HEK293 (cell line): ENCODE measurements around the gene CASP12.

Experiments
- CTCF ChIA-PET: fragments of 350-600 bp; formaldehyde crosslinking; extraction: SDS; loops from one replicate; lab custom pipeline; 2021; ENCODE audit warnings: antibody characterized with exemption; lab: Yijun Ruan, JAX
- POLR2A ChIA-PET: fragments of 300-600 bp; formaldehyde crosslinking; extraction: SDS; loops from one replicate; lab custom pipeline; 2020; ENCODE audit warnings: antibody characterized with exemption, inconsistent platforms; lab: Yijun Ruan, JAX
- H3K27ac ChIP-seq: fragments of 200-500 bp; sonication (Bioruptor generic); 2 replicates; pipeline ENCODE4 v1.5.1; 2014; ENCODE audit warnings: low read depth, low read length, control low read depth, inconsistent platforms; ENCODE audit errors: extremely low read depth
- H3K36me3 ChIP-seq, 2 experiments: fragments of 200-500 bp in 1 of 2; sonication (Bioruptor generic) in 1 of 2; 1 replicate in 1 of 2; 2 replicates in 1 of 2; pipeline ENCODE4 v1.5.1; 2014 to 2017; ENCODE audit warnings: inconsistent platforms in 2 of 2, low read length in 2 of 2; ENCODE audit not compliant: control insufficient read depth in 2 of 2, insufficient read depth in 1 of 2
- H3K4me1 ChIP-seq: fragments of 200-500 bp; sonication (Bioruptor generic); 2 replicates; pipeline ENCODE4 v1.5.1; 2014; ENCODE audit warnings: mild to moderate bottlenecking, low read length, inconsistent platforms; ENCODE audit not compliant: control insufficient read depth, insufficient read depth
- H3K4me3 ChIP-seq: 2 replicates; pipeline ENCODE4 v1.5.1; 2011; ENCODE audit warnings: low read depth, mild to moderate bottlenecking, control low read depth, low read length, moderate library complexity
- H3K9me3 ChIP-seq: fragments of 200-500 bp; sonication (Bioruptor generic); 2 replicates; pipeline ENCODE4 v1.5.1; 2014; ENCODE audit warnings: low read depth, low read length, inconsistent platforms; ENCODE audit not compliant: control insufficient read depth, insufficient read depth
- BCL11B ChIP-seq: fragments of 450-650 bp; formaldehyde crosslinking; IDR thresholded peaks from 2 replicates; pipeline ENCODE4 v1.5.1; 2016; ENCODE audit warnings: low read depth, missing biosample characterization, missing genetic modification characterization
- PBX3 ChIP-seq: sonication (generic); formaldehyde crosslinking; IDR thresholded peaks from 2 replicates; pipeline ENCODE4 v1.8.1; 2022; ENCODE audit warnings: mild to moderate bottlenecking, moderate library complexity, missing genetic modification reagents
- SETDB1 ChIP-seq: IDR thresholded peaks from one replicate; pipeline ENCODE4 v1.6.1; 2017; ENCODE audit warnings: mild to moderate bottlenecking, low read length, moderate library complexity, mixed read lengths; ENCODE audit not compliant: insufficient read length
- SP7 ChIP-seq: fragments of 450-650 bp; formaldehyde crosslinking; IDR thresholded peaks from 2 replicates; pipeline ENCODE4 v1.5.1; 2016; ENCODE audit warnings: missing biosample characterization, missing genetic modification characterization
- TSHZ1 ChIP-seq: fragments of 450-650 bp; formaldehyde crosslinking; IDR thresholded peaks from 2 replicates; pipeline ENCODE4 v1.5.1; 2016; ENCODE audit warnings: missing biosample characterization, missing genetic modification characterization, borderline replicate concordance
- ZBTB20 ChIP-seq: fragments of 450-650 bp; formaldehyde crosslinking; IDR thresholded peaks from 2 replicates; pipeline ENCODE4 v1.5.1; 2016; ENCODE audit warnings: missing biosample characterization, missing genetic modification characterization
- ZBTB6 ChIP-seq: fragments of 450-650 bp; formaldehyde crosslinking; IDR thresholded peaks from 2 replicates; pipeline ENCODE4 v1.5.1; 2017; ENCODE audit warnings: missing biosample characterization, missing genetic modification characterization
- ZNF211 ChIP-seq: fragments of 450-650 bp; formaldehyde crosslinking; IDR thresholded peaks from 2 replicates; pipeline ENCODE4 v1.5.1; 2016; ENCODE audit warnings: low read depth, missing biosample characterization, missing genetic modification characterization
- ZNF274 ChIP-seq, 2 experiments: fragments of 200-500 bp in 1 of 2; fragments of 450-650 bp in 1 of 2; sonication (Bioruptor generic) in 1 of 2; formaldehyde crosslinking in 1 of 2; IDR thresholded peaks; 2 replicates each; pipeline versions ENCODE4 v1.5.1 to v1.6.1; 2014 to 2016; ENCODE audit warnings: borderline replicate concordance in 1 of 2, inconsistent platforms in 1 of 2, low read length in 1 of 2, missing biosample characterization in 1 of 2, missing genetic modification characterization in 1 of 2
- ZNF280D ChIP-seq: fragments of 450-650 bp; formaldehyde crosslinking; IDR thresholded peaks from 2 replicates; pipeline ENCODE4 v1.5.1; 2016; ENCODE audit warnings: missing biosample characterization, missing genetic modification characterization
- ZNF302 ChIP-seq: fragments of 450-650 bp; formaldehyde crosslinking; IDR thresholded peaks from 2 replicates; pipeline ENCODE4 v1.5.1; 2016; ENCODE audit warnings: missing biosample characterization, missing genetic modification characterization, low read depth
- ZNF366 ChIP-seq: fragments of 450-650 bp; formaldehyde crosslinking; conservative IDR thresholded peaks from 2 replicates; pipeline ENCODE4 v1.5.1; 2016; ENCODE audit warnings: missing biosample characterization, missing genetic modification characterization
- ZNF391 ChIP-seq: fragments of 450-650 bp; formaldehyde crosslinking; IDR thresholded peaks from 2 replicates; pipeline ENCODE4 v1.5.1; 2016; ENCODE audit warnings: low read depth, missing biosample characterization, missing genetic modification characterization, borderline replicate concordance
- ZNF560 ChIP-seq: fragments of 450-650 bp; formaldehyde crosslinking; IDR thresholded peaks from 2 replicates; pipeline ENCODE4 v1.5.1; 2017; ENCODE audit warnings: missing biosample characterization, missing genetic modification characterization, borderline replicate concordance
- ZNF561 ChIP-seq: fragments of 450-650 bp; IDR thresholded peaks from 2 replicates; pipeline ENCODE4 v1.5.1; 2018; ENCODE audit warnings: missing biosample characterization, missing genetic modification characterization, borderline replicate concordance
- ZNF580 ChIP-seq: fragments of 450-650 bp; formaldehyde crosslinking; IDR thresholded peaks from 2 replicates; pipeline ENCODE4 v1.5.1; 2016; ENCODE audit warnings: missing biosample characterization, missing genetic modification characterization
- ZNF645 ChIP-seq: fragments of 450-650 bp; formaldehyde crosslinking; IDR thresholded peaks from 2 replicates; pipeline ENCODE4; 2016; ENCODE audit warnings: missing biosample characterization, missing genetic modification characterization
- ZNF707 ChIP-seq: fragments of 450-650 bp; formaldehyde crosslinking; IDR thresholded peaks from 2 replicates; pipeline ENCODE4 v1.5.1; 2016; ENCODE audit warnings: missing biosample characterization, missing genetic modification characterization
- ZNF76 ChIP-seq: fragments of 450-650 bp; formaldehyde crosslinking; IDR thresholded peaks from 2 replicates; pipeline ENCODE4; 2016; ENCODE audit warnings: low read depth, missing biosample characterization, missing genetic modification characterization, borderline replicate concordance
- ZSCAN4 ChIP-seq: fragments of 450-650 bp; formaldehyde crosslinking; IDR thresholded peaks from 2 replicates; pipeline ENCODE4 v1.5.1; 2017; ENCODE audit warnings: missing biosample characterization, missing genetic modification characterization

Gene CASP12

GRCh38 chr11:104852811-104853210, 45.4 kb downstream of the CASP12 start:
- TF ChIP-seq ZNF645 (tag by site-specific recombination): no peak
- no peak for TF ChIP-seq ZNF391 (tag by site-specific recombination)
- TF ChIP-seq ZSCAN4 (tag by site-specific recombination): no peak
- no peak for TF ChIP-seq ZBTB6 (tag by site-specific recombination)
- TF ChIP-seq ZNF302: no peak
- no peak for TF ChIP-seq TSHZ1 (tag by site-specific recombination)
- TF ChIP-seq ZNF580 (tag by site-specific recombination): no peak
- no peak for TF ChIP-seq SETDB1
- no peak for TF ChIP-seq ZNF560 (tag by site-specific recombination)
- TF ChIP-seq SP7 (tag by site-specific recombination): no peak
- TF ChIP-seq ZNF707 (tag by site-specific recombination): no peak
- no peak for TF ChIP-seq ZNF280D
- TF ChIP-seq ZNF211 (tag by site-specific recombination): no peak
- TF ChIP-seq ZNF366 (tag by site-specific recombination): no peak
- no peak for TF ChIP-seq ZNF76
- TF ChIP-seq ZBTB20: no peak
- TF ChIP-seq ZNF274 (IDR thresholded peaks at IDR 0.05; ENCODE audit: low read length): no peak
- TF ChIP-seq ZNF274 (tag by site-specific recombination; IDR thresholded peaks at IDR 0.05; ENCODE audit: borderline replicate concordance): no peak
- no peak for TF ChIP-seq BCL11B (tag by site-specific recombination)
- TF ChIP-seq PBX3 (CRISPR knock-in tag): no peak
- TF ChIP-seq ZNF561 (tag by site-specific recombination): no peak
- Histone ChIP-seq H3K4me1 (no peaks in the 10 kb centered on the region), H3K4me3 (no peak overlapping the region), H3K27ac (no peak overlapping the region), H3K36me3 (no peaks in the 10 kb centered on the region), H3K9me3 (no peaks in the 10 kb centered on the region)
- ChIA-PET CTCF (no interaction called here), POLR2A (no interaction called here)
